ENCODE measurements around the gene GABARAP.
A peak's percentile ranks its signal among the peaks of the same experiment; 100 is the strongest.

The GABARAP gene

DNA sequence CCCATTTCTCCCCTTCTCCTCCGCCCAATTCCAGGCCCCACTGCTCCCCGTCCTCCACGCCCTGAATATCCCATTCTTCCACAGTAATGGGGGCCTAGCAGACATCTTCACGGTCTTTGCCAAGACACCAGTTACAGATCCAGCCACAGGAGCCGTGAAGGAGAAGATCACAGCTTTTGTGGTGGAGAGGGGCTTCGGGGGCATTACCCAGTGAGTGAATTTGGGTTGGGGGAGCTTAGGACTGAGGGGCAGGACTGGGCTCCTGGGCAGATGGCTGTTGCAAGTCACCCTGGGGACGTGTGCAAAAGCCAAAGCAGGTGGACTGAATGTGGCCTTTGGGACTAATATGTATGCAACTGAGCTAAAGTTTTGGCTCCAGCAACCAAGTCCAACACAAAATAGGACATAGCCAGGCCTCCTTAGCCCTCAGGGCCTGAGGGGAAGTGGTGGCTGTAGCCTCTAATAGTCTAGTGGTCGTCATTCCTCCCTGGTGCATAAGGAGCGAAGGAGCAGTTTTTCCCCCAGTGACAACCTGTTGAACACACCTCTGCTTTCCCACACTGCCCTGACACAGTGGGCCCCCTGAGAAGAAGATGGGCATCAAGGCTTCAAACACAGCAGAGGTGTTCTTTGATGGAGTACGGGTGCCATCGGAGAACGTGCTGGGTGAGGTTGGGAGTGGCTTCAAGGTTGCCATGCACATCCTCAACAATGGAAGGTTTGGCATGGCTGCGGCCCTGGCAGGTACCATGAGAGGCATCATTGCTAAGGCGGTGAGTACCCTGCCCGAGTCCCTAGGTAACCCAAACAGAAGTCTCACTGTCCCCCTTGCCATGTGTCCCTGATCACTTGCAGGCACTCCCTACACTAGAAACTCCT, 19.9 kb downstream of the GABARAP start:
- DNase-seq (ENCODE audit: low read depth) = no peak

DNA sequence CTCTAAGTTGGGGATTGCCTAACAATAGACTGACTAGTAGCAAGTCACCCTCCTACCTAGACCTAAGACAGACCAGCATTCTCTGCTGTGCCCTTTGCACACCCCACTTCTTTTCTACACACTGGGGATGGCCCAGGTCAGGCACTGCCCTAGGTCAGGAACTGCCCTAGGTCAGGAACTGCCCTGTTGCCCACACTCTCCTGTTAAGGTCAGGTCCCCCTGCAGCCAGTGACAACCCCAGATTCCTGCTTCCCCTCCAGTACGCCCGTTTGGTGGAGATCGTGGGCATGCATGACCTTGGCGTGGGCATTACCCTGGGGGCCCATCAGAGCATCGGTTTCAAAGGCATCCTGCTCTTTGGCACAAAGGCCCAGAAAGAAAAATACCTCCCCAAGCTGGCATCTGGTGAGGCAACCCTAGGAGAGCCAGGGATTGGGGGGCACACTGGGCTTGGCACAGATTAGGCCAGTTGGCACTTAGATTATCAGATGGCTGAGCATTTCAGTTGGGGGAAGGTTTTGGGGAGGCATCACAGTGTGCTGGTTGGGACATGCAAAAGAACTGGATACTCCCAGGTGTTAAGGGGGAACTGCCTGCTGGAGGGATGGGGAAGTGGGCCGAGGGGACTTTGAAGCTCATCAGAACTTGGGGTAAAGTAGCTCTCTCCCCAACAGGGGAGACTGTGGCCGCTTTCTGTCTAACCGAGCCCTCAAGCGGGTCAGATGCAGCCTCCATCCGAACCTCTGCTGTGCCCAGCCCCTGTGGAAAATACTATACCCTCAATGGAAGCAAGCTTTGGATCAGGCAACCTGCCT, 20.8 kb downstream of the GABARAP start:
- no peak for DNase-seq (ENCODE audit: low read depth)

DNA sequence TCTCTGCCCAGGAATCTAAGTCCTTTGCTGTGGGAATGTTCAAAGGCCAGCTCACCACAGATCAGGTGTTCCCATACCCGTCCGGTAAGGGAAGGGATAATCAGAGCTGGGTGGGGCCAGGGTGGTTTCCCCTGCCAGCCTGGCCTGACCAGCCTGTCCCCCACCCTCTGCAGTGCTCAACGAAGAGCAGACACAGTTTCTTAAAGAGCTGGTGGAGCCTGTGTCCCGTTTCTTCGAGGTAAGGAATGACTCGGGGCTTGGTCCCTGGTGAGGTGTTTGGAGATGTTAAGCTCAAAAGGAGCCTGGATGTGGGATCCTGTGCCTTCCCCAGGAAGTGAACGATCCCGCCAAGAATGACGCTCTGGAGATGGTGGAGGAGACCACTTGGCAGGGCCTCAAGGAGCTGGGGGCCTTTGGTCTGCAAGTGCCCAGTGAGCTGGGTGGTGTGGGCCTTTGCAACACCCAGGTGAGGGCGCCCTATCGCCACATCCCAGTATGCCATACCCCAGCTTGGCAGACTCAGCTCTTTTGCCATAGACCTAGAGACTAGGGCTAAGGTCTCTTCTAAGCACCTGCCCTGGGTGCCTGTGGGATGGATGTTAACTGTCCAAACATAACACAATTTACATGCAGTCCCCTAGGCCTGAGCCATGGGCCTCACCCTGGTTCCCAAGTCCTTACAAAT, 21.5 kb downstream of the GABARAP start:
- peak; percentile 74 for DNase-seq (ENCODE audit: low read depth)

- peak; percentile 94 for DNase-seq (ENCODE audit: low read depth)
Observed at GRCh38 chr17:7219812-7220592, 22.2 kb downstream of the GABARAP start, which contains the start of the genes ACADVL and DLG4. Gene ACADVL, plus strand, starts transcription at chr17:7219938. Its CDS starts 47 bp downstream, at chr17:7219985. Gene DLG4, minus strand, starts transcription at chr17:7219836.

DNA sequence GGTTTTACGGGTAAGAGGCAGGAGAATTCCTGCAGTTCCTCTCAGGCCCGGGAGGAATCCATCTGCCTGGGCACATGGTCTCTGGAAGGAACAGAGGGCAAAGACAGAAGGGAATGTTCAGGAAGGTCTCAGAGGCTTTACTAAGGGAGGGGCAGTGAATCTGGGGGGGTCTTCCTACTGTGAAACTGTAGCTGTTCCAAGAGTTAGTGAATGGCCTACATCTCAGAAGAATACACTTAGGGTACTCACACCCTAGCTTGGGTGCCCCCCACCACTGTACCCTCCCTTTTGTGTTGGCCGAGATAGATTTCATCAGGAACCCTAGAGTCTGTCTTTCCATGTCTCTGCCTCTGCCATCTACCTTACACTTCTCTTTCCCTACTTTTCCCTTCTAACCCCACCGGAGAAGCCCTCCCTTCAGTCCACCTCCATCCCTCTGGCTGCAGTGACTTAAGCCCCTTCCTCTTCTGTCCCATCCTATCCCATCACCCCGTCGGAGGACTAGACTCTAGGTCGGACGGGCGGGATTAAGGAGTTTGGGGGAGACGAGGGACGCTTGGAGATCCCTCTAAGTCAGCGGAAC, 22.9 kb downstream of the GABARAP start:
- DNase-seq (ENCODE audit: low read depth) = no peak

- DNase-seq (ENCODE audit: low read depth) = no peak
Observed at GRCh38 chr17:7218758-7219157, 23.5 kb downstream of the GABARAP start.

DNA sequence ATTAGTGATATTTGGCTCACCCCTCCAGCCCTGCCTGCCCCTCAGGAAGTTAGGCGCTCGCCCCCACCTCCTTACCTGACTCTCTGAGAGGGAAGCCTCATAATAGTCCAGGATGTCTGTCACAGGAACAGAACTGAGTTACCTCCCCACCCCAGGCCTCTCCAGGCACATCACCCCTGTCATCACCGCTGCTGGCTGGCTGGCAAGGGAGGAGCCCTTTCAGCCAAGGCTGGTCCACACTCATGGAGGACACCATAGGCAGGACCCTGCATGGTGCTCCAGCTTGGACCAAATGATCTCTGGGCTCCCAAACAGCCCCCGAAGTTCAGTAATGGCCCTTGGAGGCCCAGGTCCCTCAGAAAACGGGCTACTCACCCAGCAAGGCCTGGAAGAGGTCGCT, 24.1 kb downstream of the GABARAP start:
- peak; percentile 20 for DNase-seq (ENCODE audit: low read depth)

- peak; percentile 82 for DNase-seq (ENCODE audit: low read depth)
Observed at GRCh38 chr17:7217113-7217987, 24.9 kb downstream of the GABARAP start.

DNA sequence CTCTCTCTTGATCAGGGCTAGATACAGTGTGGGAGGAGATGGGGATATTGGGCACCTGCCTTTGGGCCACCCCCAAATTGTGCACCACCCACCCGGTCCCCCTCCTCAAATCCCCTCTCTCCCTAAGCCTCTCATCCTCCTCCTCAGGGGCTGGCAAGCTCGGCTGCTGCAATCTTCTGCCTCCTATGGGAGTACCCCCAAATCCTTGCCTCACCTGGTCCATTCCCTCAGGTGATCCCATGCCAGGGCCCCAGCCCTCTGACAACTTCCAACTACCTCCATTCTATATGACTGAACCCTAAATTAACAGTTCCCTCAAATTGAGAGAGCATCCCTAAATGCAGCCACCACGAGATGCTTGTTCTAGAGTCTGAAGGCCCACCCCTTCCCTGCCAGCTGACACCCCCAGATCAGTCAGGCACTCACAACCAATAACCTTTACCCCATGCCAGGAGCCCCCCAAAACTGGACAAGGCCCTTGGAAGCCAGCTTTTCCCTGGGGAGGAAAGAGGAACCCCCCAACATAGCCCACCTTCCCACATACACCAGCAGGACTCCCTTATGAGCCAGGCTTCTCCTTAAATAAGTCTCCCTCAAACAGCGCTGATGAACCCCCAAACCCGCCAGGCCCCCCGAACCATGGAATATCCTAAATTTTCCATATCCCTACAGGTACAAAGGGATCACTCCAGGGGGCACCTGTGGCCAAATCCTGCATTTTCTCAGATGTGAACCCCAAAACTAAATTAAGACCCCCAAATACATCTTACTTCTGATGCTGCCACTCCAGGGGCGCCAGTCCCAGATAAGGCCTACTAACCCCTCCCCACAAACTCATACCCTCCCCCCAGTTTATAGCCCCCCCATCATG, 25.8 kb downstream of the GABARAP start:
- DNase-seq (ENCODE audit: low read depth) = peak; percentile 16

DNA sequence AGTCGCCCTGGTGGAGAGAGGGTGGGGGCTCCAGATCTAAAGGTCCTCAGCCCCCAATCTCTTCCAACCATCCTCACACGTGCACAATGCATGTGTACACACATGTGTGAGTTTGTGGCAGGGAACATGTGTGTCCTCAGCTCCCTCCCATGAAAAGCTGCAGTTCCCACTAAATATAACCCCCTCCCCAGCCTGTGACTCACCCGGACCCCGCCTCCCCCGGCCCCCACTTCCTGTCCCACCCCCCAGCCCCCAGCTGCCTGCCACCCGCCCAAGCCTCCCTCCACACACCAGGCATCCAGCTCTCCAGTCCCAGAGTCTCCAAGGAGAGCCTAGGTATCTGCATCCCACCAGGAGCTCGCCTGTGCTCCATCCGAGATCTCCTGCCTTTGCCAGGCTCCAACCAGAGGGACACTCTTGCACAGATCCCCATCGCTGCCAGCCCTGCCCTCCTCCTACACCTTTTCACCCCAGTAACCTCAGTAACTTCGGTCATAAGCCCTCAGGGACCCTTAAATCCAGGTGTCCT, 26.5 kb downstream of the GABARAP start:
- peak; percentile 46 for DNase-seq (ENCODE audit: low read depth)

DNA sequence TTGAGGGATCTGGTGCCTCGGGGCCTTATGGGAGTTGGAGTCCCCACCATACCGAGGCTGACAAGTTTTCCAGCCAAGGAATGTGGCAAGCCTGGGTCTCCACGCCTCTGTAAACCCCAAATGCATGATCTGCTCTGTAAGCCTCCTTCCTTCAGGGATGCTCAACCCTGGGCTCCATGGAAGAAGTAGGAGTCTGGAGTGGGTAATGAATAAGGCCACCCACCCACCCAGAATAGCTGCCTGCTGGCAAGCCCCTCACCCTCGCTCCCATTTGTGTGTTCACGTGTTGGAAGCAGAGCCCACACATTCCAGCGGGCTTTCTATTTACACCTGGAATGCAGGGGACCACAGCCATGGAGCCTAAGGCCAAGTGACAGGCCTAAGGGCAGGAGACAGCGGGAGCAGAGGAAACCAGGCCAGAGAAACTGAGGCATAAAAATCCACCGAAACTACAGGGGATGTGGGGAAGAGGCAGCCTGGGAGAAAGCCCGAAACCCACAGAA, 27.1 kb downstream of the GABARAP start:
- DNase-seq (ENCODE audit: low read depth) = no peak

DNA sequence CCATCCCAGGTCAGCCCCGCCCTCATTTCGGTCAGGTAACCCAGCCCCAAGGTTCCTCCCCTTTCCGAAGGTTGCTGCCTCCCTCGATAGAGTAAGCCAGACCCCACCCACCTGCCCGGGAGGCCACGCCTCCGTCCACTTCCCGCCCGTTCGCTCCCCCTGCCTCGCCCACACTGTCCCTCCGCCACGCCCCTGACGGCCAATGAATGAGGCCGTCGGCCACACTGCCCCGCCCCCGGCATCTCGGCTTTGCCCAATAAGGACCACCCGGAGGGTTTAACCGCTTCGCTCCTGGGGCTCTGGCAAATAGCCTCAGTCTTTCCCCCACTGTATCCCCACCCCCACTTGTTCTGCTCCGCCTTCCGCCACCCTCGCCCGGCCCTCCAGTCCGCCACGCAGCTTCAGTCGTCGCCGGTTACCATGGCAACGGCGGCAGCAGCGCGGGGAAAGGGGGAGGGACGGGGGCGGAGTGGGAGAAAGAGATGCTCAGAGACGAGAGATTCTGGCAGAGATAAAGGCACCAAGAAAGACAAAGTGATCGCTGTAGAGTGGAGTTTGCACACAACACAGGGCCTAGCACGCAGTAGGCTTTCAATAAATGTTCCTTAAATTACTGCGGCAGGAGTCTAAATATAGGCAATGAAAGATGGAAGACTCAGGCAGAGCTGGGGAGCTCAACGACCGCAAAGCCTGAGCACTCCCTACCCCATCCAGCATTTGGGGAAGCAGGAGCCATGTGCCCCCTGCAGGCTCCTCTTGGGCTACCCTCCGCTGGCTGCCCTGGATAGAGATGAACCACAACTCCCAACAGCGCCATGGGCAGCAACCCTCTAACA, 27.7 kb downstream of the GABARAP start:
- peak; percentile 98 for DNase-seq (ENCODE audit: low read depth)

GRCh38 chr17:7213895-7214299, 28.4 kb downstream of the GABARAP start:
- peak; percentile 81 for DNase-seq (ENCODE audit: low read depth)

DNA sequence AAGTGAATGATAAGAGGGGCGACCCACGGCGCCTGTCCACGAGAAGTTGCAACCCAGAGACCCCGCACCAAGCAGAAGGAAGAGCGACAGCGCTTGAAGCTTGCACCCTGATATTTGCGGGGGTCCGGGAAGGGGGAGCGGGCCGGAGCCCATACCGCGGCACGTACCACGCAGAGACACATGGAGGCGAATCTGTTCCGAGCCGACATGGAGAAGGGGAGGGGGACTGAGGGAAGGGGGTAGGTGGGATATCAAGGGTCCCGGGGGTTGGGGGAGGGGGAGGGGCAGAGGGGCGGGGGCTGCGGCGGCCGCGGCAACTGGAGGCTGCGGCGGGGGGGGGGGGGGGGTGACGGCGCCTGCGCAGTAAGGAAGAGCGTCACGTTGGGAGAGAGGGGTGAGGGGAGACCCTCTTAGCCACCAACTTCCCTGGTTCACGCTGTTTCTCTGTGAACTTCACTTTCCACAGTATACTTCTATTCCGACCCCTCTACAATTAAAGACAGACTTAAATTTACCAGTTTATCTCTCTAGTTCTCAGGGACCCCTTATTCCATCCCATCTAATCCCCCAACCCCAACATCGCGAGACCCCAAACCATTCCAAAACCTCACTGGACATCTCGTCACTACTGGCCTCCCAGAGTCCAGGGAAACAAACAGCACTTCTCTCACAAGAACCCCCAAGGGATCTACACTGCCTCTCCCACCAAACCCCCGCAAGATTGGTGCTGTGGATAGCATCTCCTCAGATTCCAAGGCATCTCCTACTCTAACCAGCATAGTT, 30.6 kb downstream of the GABARAP start:
- no peak for DNase-seq (ENCODE audit: low read depth)

DNA sequence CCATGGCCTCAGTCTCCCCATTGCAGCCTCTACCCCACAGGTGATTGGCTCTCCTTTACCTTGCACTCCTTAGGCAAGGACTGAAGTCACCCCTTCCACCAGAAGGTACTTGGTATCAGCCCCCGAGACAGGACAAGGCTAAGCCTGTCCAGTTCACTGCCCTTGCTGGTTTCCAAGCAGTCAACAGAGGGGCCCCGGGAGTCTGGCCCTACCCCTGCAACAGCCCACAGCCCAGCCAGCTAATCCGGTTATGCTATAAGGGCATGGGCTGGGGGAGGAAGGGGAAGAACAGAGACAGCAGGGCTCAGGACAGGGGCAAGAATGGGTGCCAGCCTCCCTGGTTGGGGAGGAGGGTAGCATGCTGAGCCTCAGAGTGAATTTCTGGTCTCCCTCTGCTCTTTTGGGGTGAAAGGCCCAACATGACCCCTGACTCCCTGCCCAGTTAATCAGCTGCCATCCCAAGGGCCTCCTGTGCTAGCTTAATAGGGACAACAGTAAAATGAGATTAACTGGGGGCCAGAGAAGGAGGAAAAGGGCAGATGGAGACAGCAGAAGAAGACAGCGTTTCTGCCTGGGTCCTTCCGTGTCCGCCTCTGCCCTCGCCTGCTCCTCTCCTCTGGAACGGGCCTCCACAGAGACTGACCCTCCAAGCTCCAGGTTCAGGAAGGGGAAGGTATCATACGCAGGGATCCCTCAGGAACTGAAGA, 33.3 kb downstream of the GABARAP start:
- no peak for DNase-seq (ENCODE audit: low read depth)

GRCh38 chr17:7208027-7208571, 34.1 kb downstream of the GABARAP start:
- no peak for DNase-seq (ENCODE audit: low read depth)

All from ELR (cell line).